Measurements from ENCODE around the gene EGFR.
A peak's percentile ranks its signal among the peaks of the same experiment; 100 is the strongest.

EGFR gene

GRCh38 chr7:55172161-55172560 lies 153.3 kb downstream of the EGFR start:
- DNase-seq (ENCODE audit: low read depth): no peak

- DNase-seq (ENCODE audit: low read depth): no peak
These were observed 154.2 kb downstream of the EGFR start for GRCh38 chr7:55172881-55173609.

GRCh38 chr7:55173671-55174070 lies 154.9 kb downstream of the EGFR start:
- no peak for DNase-seq (ENCODE audit: low read depth)

- DNase-seq (ENCODE audit: low read depth): no peak
These were observed 155.6 kb downstream of the EGFR start for GRCh38 chr7:55174456-55174855.

- no peak for DNase-seq (ENCODE audit: low read depth)
These were observed 156.0 kb downstream of the EGFR start for GRCh38 chr7:55174856-55175255.

GRCh38 chr7:55177068-55177530 lies 158.3 kb downstream of the EGFR start:
- no peak for DNase-seq (ENCODE audit: low read depth)

- no peak for DNase-seq (ENCODE audit: low read depth)
These were observed 158.9 kb downstream of the EGFR start for GRCh38 chr7:55177589-55178261.

GRCh38 chr7:55178292-55178862 lies 159.6 kb downstream of the EGFR start:
- DNase-seq (ENCODE audit: low read depth): no peak

- no peak for DNase-seq (ENCODE audit: low read depth)
These were observed 160.3 kb downstream of the EGFR start for GRCh38 chr7:55178863-55179773.

GRCh38 chr7:55179931-55180682 lies 161.3 kb downstream of the EGFR start:
- no peak for DNase-seq (ENCODE audit: low read depth)

- DNase-seq (ENCODE audit: low read depth): no peak
These were observed 162.2 kb downstream of the EGFR start for GRCh38 chr7:55180963-55181542.

GRCh38 chr7:55181762-55182161 lies 162.9 kb downstream of the EGFR start:
- DNase-seq (ENCODE audit: low read depth): no peak

- no peak for DNase-seq (ENCODE audit: low read depth)
These were observed 165.1 kb downstream of the EGFR start for GRCh38 chr7:55183897-55184296.

- no peak for DNase-seq (ENCODE audit: low read depth)
These were observed 166.5 kb downstream of the EGFR start for GRCh38 chr7:55185321-55185802.

GRCh38 chr7:55185941-55186609 lies 167.3 kb downstream of the EGFR start:
- DNase-seq (ENCODE audit: low read depth): peak; percentile 71

GRCh38 chr7:55187701-55188491 lies 169.1 kb downstream of the EGFR start:
- no peak for DNase-seq (ENCODE audit: low read depth)

GRCh38 chr7:55188590-55189138 lies 169.8 kb downstream of the EGFR start:
- DNase-seq (ENCODE audit: low read depth): no peak

- no peak for DNase-seq (ENCODE audit: low read depth)
These were observed 170.4 kb downstream of the EGFR start for GRCh38 chr7:55189146-55189766.
